KOPT-K1 (cell line): ENCODE measurements around the gene S100A10.

ENCODE experiments used
- H3K27ac ChIP-seq: fragments of 200-600 bp; sonication (generic); 2 replicates; pipeline ENCODE4 v1.5.1; 2016; ENCODE audit warnings: antibody characterized with exemption, mild to moderate bottlenecking, low read depth, low read length; ENCODE audit not compliant: poor library complexity, severe bottlenecking
- H3K36me3 ChIP-seq: fragments of 200-600 bp; sonication (generic); 2 replicates; pipeline ENCODE4 v1.5.1; 2017; ENCODE audit warnings: antibody characterized with exemption, mild to moderate bottlenecking, low read length, moderate library complexity; ENCODE audit not compliant: insufficient read depth
- H3K9me3 ChIP-seq: fragments of 200-600 bp; sonication (generic); 2 replicates; pipeline ENCODE4 v1.5.1; 2017; ENCODE audit warnings: antibody characterized with exemption, low read length, mild to moderate bottlenecking; ENCODE audit not compliant: insufficient read depth, poor library complexity, severe bottlenecking

S100A10 gene

DNA sequence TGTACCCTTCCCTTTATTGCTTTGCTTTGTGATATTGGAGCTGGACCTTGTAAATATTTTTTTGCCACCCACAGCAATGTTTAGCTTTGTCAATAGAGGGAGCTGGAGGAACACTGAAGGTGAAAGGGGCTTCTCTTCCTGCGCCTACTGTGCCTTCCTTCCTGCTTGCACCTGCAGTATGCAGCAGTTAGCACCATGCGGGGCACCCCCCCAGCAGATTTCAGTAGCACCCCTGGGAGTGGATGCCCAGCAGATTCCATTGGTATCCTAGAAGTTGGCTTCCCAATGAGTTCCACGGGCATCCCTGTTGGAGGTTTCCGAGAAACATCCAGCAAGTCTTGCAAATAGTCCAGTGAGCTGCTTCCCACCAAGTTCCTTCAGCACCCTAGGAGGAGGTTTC, 25.6 kb downstream of the S100A10 start:
- Histone ChIP-seq H3K9me3 (no peaks in the 10 kb centered on the region), H3K36me3 (no peaks in the 10 kb centered on the region), H3K27ac (no peak overlapping the region)

- Histone ChIP-seq H3K36me3 (no peaks in the 10 kb centered on the region), H3K27ac (no peak overlapping the region), H3K9me3 (no peaks in the 10 kb centered on the region)
Measured at GRCh38 chr1:151967091-151967490, 26.6 kb downstream of the S100A10 start.

DNA sequence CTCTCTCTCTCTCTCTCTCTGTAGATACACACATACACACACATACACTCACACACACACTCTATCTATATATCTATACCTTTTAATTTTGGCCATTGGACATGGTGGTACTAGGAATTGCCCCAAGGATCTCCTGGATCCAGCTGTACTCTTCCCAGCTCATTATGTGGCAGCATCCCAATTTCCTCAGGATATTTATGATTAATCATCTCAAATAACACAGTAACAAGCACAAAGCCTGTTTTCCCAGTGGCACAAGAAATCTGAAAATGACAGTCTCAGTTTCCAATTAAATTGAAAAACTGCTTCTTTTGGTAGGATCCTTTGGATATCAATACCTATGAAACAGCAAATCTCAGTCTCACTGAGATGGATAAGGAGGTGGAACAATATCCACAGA, 27.6 kb downstream of the S100A10 start:
- Histone ChIP-seq H3K9me3 (no peaks in the 10 kb centered on the region), H3K36me3 (no peaks in the 10 kb centered on the region), H3K27ac (no peak overlapping the region)

DNA sequence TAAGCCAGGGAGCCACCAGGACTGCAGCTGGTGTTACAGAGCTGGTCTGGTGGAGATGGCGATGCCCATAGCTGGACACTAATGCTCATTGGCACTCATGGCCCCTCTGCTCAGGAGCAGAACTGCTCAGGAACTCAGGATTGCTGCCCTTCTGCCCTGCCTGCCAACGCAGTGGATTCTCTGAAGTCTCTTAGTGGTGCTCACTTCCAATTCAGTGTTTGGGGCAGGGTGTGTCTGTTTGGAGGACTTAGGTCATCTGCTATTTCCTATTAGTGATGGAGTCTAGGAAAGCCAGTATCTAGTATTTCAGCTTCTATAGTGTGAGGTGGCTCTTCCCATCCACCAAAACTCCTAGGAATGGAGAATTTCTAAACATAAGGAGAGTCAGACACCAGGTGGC, 29.1 kb downstream of the S100A10 start:
- H3K36me3 ChIP-seq = no peaks in the 10 kb centered on the region
- no peak overlapping the region for H3K27ac ChIP-seq
- H3K9me3 ChIP-seq = no peaks in the 10 kb centered on the region

DNA sequence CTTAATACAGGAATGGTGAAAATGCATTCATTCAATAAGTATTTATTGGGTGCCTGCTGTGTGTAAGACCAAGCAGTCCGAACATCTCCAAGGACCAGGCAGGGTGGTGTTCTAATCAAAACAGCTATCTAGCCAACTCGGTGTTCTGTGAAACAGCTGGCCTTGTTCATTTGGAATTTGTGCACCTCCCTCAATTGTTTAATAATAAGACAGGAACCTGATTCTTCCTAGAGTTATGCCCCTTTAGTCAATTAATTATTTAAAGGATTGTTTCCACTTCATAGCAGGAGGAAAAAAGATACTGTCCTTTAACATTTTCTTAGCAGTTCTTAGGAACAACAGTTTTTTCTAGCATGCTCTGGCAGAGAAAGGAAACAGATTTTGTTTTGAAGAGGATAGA, 30.4 kb downstream of the S100A10 start:
- Histone ChIP-seq H3K9me3 (no peaks in the 10 kb centered on the region), H3K36me3 (no peaks in the 10 kb centered on the region), H3K27ac (no peak overlapping the region)

- no peaks in the 10 kb centered on the region for H3K36me3 ChIP-seq
- H3K9me3 ChIP-seq = no peaks in the 10 kb centered on the region
- H3K27ac ChIP-seq = no peak overlapping the region
Measured at GRCh38 chr1:151961833-151962232, 31.8 kb downstream of the S100A10 start.

DNA sequence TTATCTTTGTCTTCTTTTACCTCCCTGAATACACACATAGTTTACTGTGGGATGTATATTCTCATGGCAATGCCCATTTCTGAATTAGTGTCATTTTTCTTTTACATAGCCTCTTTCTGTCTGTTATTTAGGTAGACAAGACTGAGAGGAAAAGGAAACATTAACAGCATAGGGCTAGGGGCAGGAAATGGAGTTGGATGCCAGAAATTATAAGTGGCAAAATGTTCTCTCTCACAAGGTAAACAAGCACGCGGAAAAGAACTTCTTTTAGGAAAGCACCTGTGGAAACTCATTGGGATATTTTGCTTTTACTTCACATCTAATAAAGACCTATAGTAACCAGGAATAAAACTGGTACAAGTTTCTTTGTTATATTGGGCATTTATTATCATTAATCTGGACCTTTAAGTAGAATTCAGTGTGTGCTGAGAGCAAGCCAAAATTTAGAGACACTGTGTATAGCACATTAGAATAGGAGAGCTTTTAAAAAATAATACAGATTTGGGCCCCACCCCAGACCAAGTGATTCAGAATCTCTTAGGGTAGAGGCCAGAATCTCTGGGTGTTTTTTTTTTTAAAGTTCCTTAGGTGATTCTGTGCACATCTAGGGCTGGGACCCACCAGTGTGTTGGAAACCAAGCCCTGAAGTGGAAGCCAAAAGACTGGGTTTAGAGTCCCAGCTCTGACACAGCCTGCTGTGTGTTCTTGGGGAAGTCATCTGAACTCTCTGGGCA, 32.7 kb downstream of the S100A10 start:
- Histone ChIP-seq H3K9me3 (no peaks in the 10 kb centered on the region), H3K27ac (no peak overlapping the region), H3K36me3 (no peaks in the 10 kb centered on the region)

DNA sequence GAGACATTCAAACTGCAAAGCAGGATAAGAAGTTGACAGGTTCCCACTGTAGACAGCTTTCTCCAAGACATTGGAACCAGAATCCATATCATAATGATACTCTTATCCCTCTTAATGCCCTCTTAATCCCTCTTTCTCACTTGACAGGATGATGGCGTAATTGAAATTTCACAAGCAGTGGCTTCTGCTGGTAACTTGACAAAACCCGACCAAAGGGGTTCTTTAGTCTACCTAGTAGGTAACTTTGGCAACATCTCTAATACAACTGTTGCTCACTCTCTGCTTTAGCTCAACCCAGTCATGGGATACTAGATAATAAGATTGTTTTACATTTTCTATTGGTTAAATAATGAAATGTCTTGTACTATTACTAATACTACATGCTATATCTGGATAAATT, 34.7 kb downstream of the S100A10 start:
- no peaks in the 10 kb centered on the region for H3K36me3 ChIP-seq
- no peak overlapping the region for H3K27ac ChIP-seq
- H3K9me3 ChIP-seq = no peaks in the 10 kb centered on the region

DNA sequence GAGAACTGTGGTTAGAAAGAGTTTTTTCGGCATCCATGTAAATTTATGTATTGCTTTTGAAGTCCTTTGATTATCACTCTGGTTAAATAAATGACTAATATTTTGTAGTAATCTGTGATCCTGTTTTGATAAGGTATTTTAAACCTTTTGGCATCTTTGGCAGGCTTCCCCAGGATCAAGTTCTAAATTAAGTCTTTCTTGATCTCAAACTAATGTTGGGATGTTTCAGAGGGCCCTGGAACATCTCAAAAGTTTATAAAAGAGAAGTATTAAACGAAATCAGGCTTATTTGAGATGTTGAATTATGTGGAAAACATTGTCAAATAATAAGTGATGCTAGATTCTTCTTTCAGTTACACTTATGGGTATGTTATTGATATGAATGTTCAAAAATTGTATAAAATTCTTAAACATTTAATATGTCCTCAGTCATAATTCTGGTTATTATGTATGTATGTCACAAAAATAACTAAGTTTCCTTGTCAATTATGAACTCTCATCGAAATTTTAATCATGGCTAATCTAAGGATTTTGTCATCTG, 36.6 kb downstream of the S100A10 start:
- Histone ChIP-seq H3K27ac (no peak overlapping the region), H3K36me3 (no peaks in the 10 kb centered on the region), H3K9me3 (no peaks in the 10 kb centered on the region)

DNA sequence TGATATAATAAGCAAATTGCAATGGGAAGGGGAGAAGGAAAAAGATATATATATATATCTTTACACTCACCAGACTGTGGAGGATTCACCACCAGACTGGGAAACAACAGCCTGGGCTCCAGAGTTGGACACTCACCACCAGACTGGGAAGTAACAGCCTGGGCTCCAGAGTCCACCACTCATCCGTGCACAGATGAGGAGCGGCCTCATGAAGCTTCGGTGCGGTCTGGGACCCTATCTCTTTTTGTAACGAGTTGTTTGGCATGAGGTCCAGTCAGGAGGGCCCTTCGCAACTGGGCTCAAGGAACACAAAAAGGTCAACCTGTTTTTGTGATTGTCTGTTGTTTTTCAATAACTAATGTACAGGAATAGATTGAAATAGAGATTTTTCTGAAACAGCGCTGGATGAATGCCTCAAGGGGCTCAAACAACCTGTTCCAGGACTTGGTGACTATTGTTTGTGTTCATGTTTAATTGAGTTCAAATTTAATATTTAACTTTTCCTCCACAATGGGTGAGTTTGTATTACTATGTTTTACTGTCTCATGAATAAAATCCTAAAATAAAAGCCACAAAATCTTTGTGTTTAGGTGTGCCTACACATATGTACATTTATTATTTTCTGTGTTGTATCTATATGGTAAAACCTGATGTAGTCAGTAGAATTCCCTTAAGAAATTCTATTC, 40.1 kb downstream of the S100A10 start:
- Histone ChIP-seq H3K36me3 (no peaks in the 10 kb centered on the region), H3K9me3 (no peaks in the 10 kb centered on the region), H3K27ac (no peak overlapping the region)

DNA sequence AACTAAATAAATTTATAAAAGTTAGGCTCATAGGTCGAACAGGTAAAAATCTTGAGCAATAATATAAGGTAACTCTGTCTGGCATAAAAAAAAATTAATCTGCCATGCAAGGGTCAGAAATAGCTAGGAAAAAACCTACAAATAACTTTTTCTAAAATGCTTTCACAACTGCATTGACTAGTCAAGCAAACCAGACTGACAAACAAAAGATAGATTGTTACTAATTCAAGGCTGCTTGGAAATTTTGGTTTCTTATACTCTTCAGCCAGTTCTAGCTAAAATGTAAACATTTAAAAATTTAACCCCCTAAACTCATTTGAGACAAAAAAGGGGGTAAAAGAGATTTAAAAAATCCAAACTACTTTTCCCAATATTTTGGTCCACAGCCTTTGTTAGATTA, 40.8 kb downstream of the S100A10 start:
- Histone ChIP-seq H3K36me3 (no peaks in the 10 kb centered on the region), H3K27ac (no peak overlapping the region), H3K9me3 (no peaks in the 10 kb centered on the region)

GRCh38 chr1:151949371-151950193, 44.1 kb downstream of the S100A10 start:
- Histone ChIP-seq H3K27ac (no peak overlapping the region), H3K36me3 (no peaks in the 10 kb centered on the region), H3K9me3 (no peaks in the 10 kb centered on the region)

DNA sequence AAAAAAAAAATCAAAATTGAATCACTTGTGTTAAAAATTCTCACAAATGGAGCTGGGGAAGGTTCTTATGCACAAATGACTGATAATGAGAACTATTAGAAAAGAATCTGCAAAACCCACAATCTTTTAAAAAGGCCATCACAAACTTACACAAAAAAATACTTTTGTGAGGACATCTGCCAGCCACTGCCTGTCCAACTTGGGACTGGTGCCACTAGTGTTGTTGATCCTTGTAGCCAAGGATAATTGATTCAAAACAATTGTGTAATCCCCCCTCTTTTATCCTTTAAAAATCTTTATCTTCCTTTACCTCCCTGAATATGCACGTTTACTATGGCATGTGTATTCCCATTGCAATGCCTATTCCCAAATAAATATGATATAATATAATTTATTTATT, 45.2 kb downstream of the S100A10 start:
- Histone ChIP-seq H3K9me3 (no peaks in the 10 kb centered on the region), H3K27ac (no peak overlapping the region), H3K36me3 (no peaks in the 10 kb centered on the region)

DNA sequence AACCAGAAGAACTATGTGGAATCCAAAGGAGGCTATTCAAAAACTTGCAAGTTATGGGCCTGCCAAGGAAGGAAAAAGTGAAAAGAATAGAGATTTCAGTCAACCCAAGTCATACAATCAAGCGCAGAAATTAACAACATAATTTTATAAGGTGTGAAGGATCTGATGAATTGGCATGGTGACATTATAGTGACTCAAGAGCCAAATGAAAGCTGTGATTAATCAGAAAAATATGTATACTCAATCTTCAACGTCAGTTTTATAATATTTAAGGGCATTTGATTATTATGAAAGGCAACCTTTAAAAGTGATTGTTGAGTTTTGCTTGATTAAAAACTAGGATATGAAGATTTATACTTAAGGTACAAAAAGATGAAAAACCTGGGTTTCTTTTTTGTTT, 46.5 kb downstream of the S100A10 start:
- Histone ChIP-seq H3K9me3 (no peaks in the 10 kb centered on the region), H3K36me3 (no peaks in the 10 kb centered on the region), H3K27ac (no peak overlapping the region)
